DND-41 (cell line): ENCODE results near the gene HUNK.

ENCODE experiments used
- CTCF ChIP-seq: IDR thresholded peaks from 2 replicates; pipeline ENCODE4 v1.5.1; 2012; ENCODE audit warnings: borderline replicate concordance, low read length, moderate library complexity, mild to moderate bottlenecking; ENCODE audit not compliant: poor library complexity, severe bottlenecking; ENCODE audit errors: extremely low read depth
- EZH2 ChIP-seq: IDR thresholded peaks from 3 replicates; pipeline ENCODE4 v1.6.1; 2012; ENCODE audit warnings: borderline replicate concordance, low read depth, mild to moderate bottlenecking, moderate library complexity, low read length, inconsistent platforms; ENCODE audit not compliant: severe bottlenecking

GRCh38 chr21:31887391-31887841 lies 14.6 kb downstream of the HUNK start:
- TF ChIP-seq CTCF: no peak
- TF ChIP-seq EZH2: no peak
